GM23338 (cell line): ENCODE results near the gene LAGE3. TPM values are rescaled to one million over a fixed set of nuclear protein-coding genes. Genes with fewer than 3 reads are reported as not detected.
A peak's percentile ranks its signal among the peaks of the same experiment; 100 is the strongest.

Experiments
- ATAC-seq: fragments of 200-7000 bp; cut with Tn5 transposase; 3 replicates; pipeline ENCODE4 v1.9.1; 2020
- DNase-seq: peaks from one replicate; pipeline ENCODE4 v3.0.0-alpha.2; 2015; ENCODE audit warnings: low spot score
- H2AFZ ChIP-seq: fragments of 200-600 bp; sonication (generic); 2 replicates; pipeline ENCODE4 v1.8.0; 2016; ENCODE audit warnings: antibody characterized with exemption, mild to moderate bottlenecking, moderate library complexity
- H3F3A ChIP-seq: fragments of 200-600 bp; sonication (generic); replicated peaks from 2 replicates; pipeline ENCODE4 v1.8.0; 2017; ENCODE audit warnings: antibody characterized with exemption, mixed run types, low read depth
- H3K27ac ChIP-seq: fragments of 200-600 bp; sonication (generic); 2 replicates; pipeline ENCODE4 v1.6.1; 2016; ENCODE audit warnings: low read depth
- H3K27me3 ChIP-seq: fragments of 200-600 bp; sonication (generic); 2 replicates; pipeline ENCODE4 v1.8.0; 2016; ENCODE audit warnings: mild to moderate bottlenecking, mixed run types, moderate library complexity; ENCODE audit not compliant: insufficient read depth
- H3K36me3 ChIP-seq: fragments of 200-600 bp; sonication (generic); 2 replicates; pipeline ENCODE4 v1.8.0; 2016; ENCODE audit warnings: mild to moderate bottlenecking; ENCODE audit not compliant: insufficient read depth
- H3K4me1 ChIP-seq: fragments of 200-600 bp; sonication (generic); 2 replicates; pipeline ENCODE4 v1.8.0; 2016; ENCODE audit warnings: mild to moderate bottlenecking, moderate library complexity; ENCODE audit not compliant: insufficient read depth
- H3K4me2 ChIP-seq: fragments of 200-600 bp; sonication (generic); 2 replicates; pipeline ENCODE4 v1.7.1; 2017; ENCODE audit warnings: mixed run types
- H3K4me3 ChIP-seq: fragments of 200-600 bp; sonication (generic); 2 replicates; pipeline ENCODE4 v1.6.1; 2016; ENCODE audit warnings: mixed run types
- H3K79me2 ChIP-seq: fragments of 200-600 bp; sonication (generic); replicated peaks from 2 replicates; pipeline ENCODE4 v1.8.0; 2017; ENCODE audit warnings: mild to moderate bottlenecking; ENCODE audit not compliant: insufficient read depth
- H3K9me2 ChIP-seq: fragments of 200-600 bp; sonication (generic); 2 replicates; pipeline ENCODE4 v1.8.0; 2017; ENCODE audit not compliant: insufficient read depth
- H4K20me1 ChIP-seq: fragments of 200-600 bp; sonication (generic); replicated peaks from 2 replicates; pipeline ENCODE4 v1.8.0; 2017; ENCODE audit warnings: mild to moderate bottlenecking; ENCODE audit not compliant: insufficient read depth
- H3K27ac Mint-ChIP-seq: 2 replicates; pipeline ENCODE4 v1.8.0; 2020; ENCODE audit warnings: inconsistent platforms, mild to moderate bottlenecking, moderate library complexity, mixed read lengths
- H3K27me3 Mint-ChIP-seq: 3 replicates; pipeline ENCODE4 v1.8.0; 2022; ENCODE audit warnings: low read depth, mild to moderate bottlenecking, moderate library complexity, mixed read lengths, inconsistent platforms; ENCODE audit not compliant: insufficient read depth, poor library complexity
- H3K36me3 Mint-ChIP-seq: 3 replicates; pipeline ENCODE4 v1.8.0; 2021; ENCODE audit warnings: low read depth, mild to moderate bottlenecking, inconsistent platforms, moderate library complexity, mixed read lengths
- H3K4me1 Mint-ChIP-seq: 3 replicates; pipeline ENCODE4 v1.8.0; 2020; ENCODE audit warnings: mild to moderate bottlenecking, inconsistent platforms, mixed read lengths
- H3K4me3 Mint-ChIP-seq: 3 replicates; pipeline ENCODE4 v1.8.0; 2021; ENCODE audit warnings: moderate library complexity, mild to moderate bottlenecking, inconsistent platforms, mixed read lengths
- H3K9me3 Mint-ChIP-seq: 3 replicates; pipeline ENCODE4 v1.8.0; 2020; ENCODE audit warnings: moderate library complexity, mild to moderate bottlenecking, inconsistent platforms, mixed read lengths
- CREB1 ChIP-seq: fragments of 250-450 bp; sonication (Bioruptor Pico); IDR thresholded peaks from 2 replicates; pipeline ENCODE4 v1.5.0; 2020; ENCODE audit warnings: low read depth, mild to moderate bottlenecking, moderate library complexity
- EZH2phosphoT487 ChIP-seq: fragments of 200-600 bp; sonication (generic); IDR thresholded peaks from one replicate; pipeline ENCODE4 v1.8.1; 2018; ENCODE audit warnings: antibody characterized with exemption; ENCODE audit not compliant: unreplicated experiment
- JUNB ChIP-seq: IDR thresholded peaks from one replicate; pipeline ENCODE4 v1.6.1; 2016; ENCODE audit warnings: antibody characterized with exemption; ENCODE audit not compliant: unreplicated experiment
- NANOG ChIP-seq: IDR thresholded peaks from 2 replicates; pipeline ENCODE4 v1.6.1; 2016; ENCODE audit warnings: antibody characterized with exemption, borderline replicate concordance
- POLR2AphosphoS5 ChIP-seq: IDR thresholded peaks from 2 replicates; pipeline ENCODE4 v1.6.1; 2016; ENCODE audit warnings: antibody characterized with exemption, low read depth
- REST ChIP-seq: IDR thresholded peaks from one replicate; pipeline ENCODE4 v1.6.1; 2018; ENCODE audit warnings: antibody characterized with exemption; ENCODE audit not compliant: unreplicated experiment
- STAT1 ChIP-seq: IDR thresholded peaks from one replicate; pipeline ENCODE4 v1.6.1; 2016; ENCODE audit warnings: antibody characterized with exemption; ENCODE audit not compliant: unreplicated experiment
- ZNF114 ChIP-seq: fragments of 250-450 bp; sonication (Bioruptor Pico); IDR thresholded peaks from 2 replicates; pipeline ENCODE4 v1.5.0; 2020; ENCODE audit warnings: mild to moderate bottlenecking, moderate library complexity
- ZNF331 ChIP-seq: fragments of 250-450 bp; sonication (Bioruptor Pico); IDR thresholded peaks from 2 replicates; pipeline ENCODE4 v1.5.0; 2020; ENCODE audit warnings: low read depth, mild to moderate bottlenecking, moderate library complexity
- polyA plus RNA-seq: library from polyadenylated mRNA; unstranded; fragments of >200 nt; fragmentation: Nextera tagmentation; extraction: Ambion mirVana; gene quantifications from 2 replicates; pipeline ENCODE4 v1.2.1, GENCODE V29; 2016
- total RNA-seq: library from RNA; depleted of rRNA; stranded (reverse); fragments of >200 nt; shearing (Covaris generic); gene quantifications from 2 replicates; pipeline ENCODE4 v1.2.3, GENCODE V29; 2014
- TF ChIP-seq, protein P1 (sequence below): IDR thresholded peaks from 2 replicates; pipeline ENCODE4 v1.6.1; 2016; ENCODE audit warnings: antibody characterized with exemption
- TF ChIP-seq, protein P2 (sequence below): fragments of 250-450 bp; sonication (Bioruptor Pico); IDR thresholded peaks from 2 replicates; pipeline ENCODE4 v1.5.0; 2020; ENCODE audit warnings: mild to moderate bottlenecking, moderate library complexity

LAGE3 gene
- total and polyA plus RNA-seq, 2 experiments from 2014 or later: 71.0 to 84.5 TPM

DNA sequence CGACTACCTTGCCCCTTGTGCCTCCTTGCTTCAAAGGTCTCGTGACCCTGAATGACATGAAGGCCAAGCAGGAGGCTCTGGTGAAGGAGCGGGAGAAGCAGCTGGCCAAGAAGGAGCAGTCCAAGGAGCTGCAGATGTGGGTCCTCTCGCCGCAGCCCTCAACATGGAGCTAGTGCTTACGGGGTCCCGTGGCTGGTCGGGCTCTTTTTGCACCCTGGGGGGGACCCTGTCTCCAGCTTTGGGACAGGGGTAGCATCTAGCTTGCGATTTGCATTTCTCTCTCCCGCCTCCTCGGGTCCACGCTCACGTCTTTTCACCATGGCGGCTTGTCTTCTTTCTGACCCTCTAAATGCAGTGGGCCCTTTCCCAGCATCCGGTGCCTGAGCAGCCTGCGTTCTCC lies 33.3 kb downstream of the LAGE3 start:
- Mint-ChIP-seq H3K4me3 (peak overlapping the region; percentile 10; the same call in 1 of the 3 replicates), H3K9me3 (no peaks in the 10 kb centered on the region), H3K36me3 (peaks cover 16% of the 10 kb centered on the region; the same call in 2 of the 3 replicates), H3K27me3 (peaks cover 7% of the 10 kb centered on the region), H3K27ac (no peak overlapping the region), H3K4me1 (no peaks in the 10 kb centered on the region)
- Histone ChIP-seq H3K4me1 (0 out of 2 replicates have a peak, but pooled peaks cover 3% of the 10 kb centered on the region), H2AFZ (no peak overlapping the region), H3K79me2 (no peaks in the 10 kb centered on the region), H3K27me3 (no peaks in the 10 kb centered on the region), H3K9me2 (no peaks in the 10 kb centered on the region), H3K4me3 (no peak overlapping the region), H3F3A (no peaks in the 10 kb centered on the region), H4K20me1 (no peaks in the 10 kb centered on the region), H3K27ac (no peak overlapping the region), H3K4me2 (no peak overlapping the region), H3K36me3 (no peaks in the 10 kb centered on the region)
- DNase-seq: no peak
- no peak for ATAC-seq
- no peak for TF ChIP-seq NANOG
- no peak for TF ChIP-seq EZH2phosphoT487
- no peak for TF ChIP-seq STAT1
- TF ChIP-seq, protein P1, sequence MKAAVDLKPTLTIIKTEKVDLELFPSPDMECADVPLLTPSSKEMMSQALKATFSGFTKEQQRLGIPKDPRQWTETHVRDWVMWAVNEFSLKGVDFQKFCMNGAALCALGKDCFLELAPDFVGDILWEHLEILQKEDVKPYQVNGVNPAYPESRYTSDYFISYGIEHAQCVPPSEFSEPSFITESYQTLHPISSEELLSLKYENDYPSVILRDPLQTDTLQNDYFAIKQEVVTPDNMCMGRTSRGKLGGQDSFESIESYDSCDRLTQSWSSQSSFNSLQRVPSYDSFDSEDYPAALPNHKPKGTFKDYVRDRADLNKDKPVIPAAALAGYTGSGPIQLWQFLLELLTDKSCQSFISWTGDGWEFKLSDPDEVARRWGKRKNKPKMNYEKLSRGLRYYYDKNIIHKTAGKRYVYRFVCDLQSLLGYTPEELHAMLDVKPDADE: no peak
- TF ChIP-seq, protein P2, sequence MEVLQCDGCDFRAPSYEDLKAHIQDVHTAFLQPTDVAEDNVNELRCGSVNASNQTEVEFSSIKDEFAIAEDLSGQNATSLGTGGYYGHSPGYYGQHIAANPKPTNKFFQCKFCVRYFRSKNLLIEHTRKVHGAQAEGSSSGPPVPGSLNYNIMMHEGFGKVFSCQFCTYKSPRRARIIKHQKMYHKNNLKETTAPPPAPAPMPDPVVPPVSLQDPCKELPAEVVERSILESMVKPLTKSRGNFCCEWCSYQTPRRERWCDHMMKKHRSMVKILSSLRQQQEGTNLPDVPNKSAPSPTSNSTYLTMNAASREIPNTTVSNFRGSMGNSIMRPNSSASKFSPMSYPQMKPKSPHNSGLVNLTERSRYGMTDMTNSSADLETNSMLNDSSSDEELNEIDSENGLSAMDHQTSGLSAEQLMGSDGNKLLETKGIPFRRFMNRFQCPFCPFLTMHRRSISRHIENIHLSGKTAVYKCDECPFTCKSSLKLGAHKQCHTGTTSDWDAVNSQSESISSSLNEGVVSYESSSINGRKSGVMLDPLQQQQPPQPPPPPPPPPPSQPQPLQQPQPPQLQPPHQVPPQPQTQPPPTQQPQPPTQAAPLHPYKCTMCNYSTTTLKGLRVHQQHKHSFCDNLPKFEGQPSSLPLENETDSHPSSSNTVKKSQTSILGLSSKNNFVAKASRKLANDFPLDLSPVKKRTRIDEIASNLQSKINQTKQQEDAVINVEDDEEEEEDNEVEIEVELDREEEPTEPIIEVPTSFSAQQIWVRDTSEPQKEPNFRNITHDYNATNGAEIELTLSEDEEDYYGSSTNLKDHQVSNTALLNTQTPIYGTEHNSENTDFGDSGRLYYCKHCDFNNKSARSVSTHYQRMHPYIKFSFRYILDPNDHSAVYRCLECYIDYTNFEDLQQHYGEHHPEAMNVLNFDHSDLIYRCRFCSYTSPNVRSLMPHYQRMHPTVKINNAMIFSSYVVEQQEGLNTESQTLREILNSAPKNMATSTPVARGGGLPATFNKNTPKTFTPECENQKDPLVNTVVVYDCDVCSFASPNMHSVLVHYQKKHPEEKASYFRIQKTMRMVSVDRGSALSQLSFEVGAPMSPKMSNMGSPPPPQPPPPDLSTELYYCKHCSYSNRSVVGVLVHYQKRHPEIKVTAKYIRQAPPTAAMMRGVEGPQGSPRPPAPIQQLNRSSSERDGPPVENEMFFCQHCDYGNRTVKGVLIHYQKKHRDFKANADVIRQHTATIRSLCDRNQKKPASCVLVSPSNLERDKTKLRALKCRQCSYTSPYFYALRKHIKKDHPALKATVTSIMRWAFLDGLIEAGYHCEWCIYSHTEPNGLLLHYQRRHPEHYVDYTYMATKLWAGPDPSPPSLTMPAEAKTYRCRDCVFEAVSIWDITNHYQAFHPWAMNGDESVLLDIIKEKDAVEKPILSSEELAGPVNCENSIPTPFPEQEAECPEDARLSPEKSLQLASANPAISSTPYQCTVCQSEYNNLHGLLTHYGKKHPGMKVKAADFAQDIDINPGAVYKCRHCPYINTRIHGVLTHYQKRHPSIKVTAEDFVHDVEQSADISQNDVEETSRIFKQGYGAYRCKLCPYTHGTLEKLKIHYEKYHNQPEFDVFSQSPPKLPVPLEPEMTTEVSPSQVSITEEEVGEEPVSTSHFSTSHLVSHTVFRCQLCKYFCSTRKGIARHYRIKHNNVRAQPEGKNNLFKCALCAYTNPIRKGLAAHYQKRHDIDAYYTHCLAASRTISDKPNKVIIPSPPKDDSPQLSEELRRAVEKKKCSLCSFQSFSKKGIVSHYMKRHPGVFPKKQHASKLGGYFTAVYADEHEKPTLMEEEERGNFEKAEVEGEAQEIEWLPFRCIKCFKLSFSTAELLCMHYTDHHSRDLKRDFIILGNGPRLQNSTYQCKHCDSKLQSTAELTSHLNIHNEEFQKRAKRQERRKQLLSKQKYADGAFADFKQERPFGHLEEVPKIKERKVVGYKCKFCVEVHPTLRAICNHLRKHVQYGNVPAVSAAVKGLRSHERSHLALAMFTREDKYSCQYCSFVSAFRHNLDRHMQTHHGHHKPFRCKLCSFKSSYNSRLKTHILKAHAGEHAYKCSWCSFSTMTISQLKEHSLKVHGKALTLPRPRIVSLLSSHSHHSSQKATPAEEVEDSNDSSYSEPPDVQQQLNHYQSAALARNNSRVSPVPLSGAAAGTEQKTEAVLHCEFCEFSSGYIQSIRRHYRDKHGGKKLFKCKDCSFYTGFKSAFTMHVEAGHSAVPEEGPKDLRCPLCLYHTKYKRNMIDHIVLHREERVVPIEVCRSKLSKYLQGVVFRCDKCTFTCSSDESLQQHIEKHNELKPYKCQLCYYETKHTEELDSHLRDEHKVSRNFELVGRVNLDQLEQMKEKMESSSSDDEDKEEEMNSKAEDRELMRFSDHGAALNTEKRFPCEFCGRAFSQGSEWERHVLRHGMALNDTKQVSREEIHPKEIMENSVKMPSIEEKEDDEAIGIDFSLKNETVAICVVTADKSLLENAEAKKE (CRISPR knock-in tag): no peak
- TF ChIP-seq ZNF114: no peak
- TF ChIP-seq JUNB: no peak
- TF ChIP-seq CREB1: no peak
- TF ChIP-seq REST: no peak
- TF ChIP-seq POLR2AphosphoS5: no peak
- TF ChIP-seq ZNF331 (CRISPR knock-in tag): no peak
